Astrocyte of the spinal cord (primary cell): Measurements from ENCODE around the gene GPA33.

Experiments used
- DNase-seq: peaks from one replicate; pipeline ENCODE4 v3.0.0; 2011; ENCODE audit warnings: low read depth, low spot score
- H3K4me3 ChIP-seq: 2 replicates; pipeline ENCODE4 v1.5.1; 2011; ENCODE audit warnings: low read depth, mild to moderate bottlenecking, low read length, moderate library complexity
- in situ Hi-C: cut with HindIII; loops from 2 replicates; pipeline ENCODE4 v1.10.0; 2017; ENCODE audit warnings: low sequenced_read_pairs
- TF ChIP-seq, protein P1 (sequence below): IDR thresholded peaks from 2 replicates; pipeline ENCODE4 v1.5.1; 2012; ENCODE audit warnings: low read depth, mild to moderate bottlenecking, low read length, inconsistent platforms

GPA33 gene

GRCh38 chr1:167057241-167057688 lies 32.9 kb downstream of the GPA33 start:
- in situ Hi-C loops, result loop anchor here (25.0 kb wide), 1 partner anchor 380 kb away; no protein-coding TSS in a partner anchor
- TF ChIP-seq, protein P1, sequence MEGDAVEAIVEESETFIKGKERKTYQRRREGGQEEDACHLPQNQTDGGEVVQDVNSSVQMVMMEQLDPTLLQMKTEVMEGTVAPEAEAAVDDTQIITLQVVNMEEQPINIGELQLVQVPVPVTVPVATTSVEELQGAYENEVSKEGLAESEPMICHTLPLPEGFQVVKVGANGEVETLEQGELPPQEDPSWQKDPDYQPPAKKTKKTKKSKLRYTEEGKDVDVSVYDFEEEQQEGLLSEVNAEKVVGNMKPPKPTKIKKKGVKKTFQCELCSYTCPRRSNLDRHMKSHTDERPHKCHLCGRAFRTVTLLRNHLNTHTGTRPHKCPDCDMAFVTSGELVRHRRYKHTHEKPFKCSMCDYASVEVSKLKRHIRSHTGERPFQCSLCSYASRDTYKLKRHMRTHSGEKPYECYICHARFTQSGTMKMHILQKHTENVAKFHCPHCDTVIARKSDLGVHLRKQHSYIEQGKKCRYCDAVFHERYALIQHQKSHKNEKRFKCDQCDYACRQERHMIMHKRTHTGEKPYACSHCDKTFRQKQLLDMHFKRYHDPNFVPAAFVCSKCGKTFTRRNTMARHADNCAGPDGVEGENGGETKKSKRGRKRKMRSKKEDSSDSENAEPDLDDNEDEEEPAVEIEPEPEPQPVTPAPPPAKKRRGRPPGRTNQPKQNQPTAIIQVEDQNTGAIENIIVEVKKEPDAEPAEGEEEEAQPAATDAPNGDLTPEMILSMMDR, result peak; percentile 74
- peak; percentile 72 for DNase-seq
- H3K4me3 ChIP-seq, result no peak overlapping the region

- in situ Hi-C loops, result loop anchor here (25.0 kb wide), 1 partner anchor 381 kb away; no protein-coding TSS in a partner anchor
- H3K4me3 ChIP-seq, result no peak overlapping the region
- DNase-seq, result no peak
- TF ChIP-seq, protein P1, result no peak
Measured at GRCh38 chr1:167056529-167057231, 33.5 kb downstream of the GPA33 start.

DNA sequence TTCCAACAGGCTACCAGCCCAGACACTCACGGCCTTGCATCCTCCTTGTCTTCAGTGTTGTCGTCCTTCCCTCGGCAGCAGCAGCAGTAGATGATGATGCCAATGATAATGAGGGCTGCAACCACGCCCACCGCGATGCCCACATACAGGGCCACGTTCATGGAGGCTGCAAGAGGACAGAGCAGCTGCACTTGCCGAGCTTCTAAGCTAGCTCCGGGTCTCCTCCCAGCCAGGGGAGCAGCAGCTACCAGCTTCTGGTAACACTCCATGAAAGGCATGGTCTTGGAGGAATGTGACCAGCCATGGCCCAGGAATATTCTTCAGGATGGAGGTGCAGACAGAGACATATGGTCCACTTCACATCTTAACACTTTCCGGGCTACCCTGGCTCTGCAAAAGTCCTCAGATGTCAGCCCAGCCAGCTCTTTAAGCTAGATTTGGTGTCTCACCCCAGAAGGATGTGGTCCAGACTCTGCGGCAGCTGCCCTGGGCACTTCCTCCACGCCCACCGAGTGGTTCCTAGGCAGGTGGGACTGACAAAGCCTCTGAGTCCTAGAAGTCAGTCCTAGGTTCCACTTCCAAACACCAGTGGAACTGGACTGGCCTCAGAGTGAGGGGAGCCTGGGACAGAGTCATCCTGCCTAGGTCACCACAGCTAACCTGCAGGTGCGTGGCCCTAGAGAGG lies 35.1 kb downstream of the GPA33 start:
- no peak for DNase-seq
- TF ChIP-seq, protein P1, result no peak
- in situ Hi-C loops, result loop anchor here (25.0 kb wide), 1 partner anchor 382 kb away; no protein-coding TSS in a partner anchor
- H3K4me3 ChIP-seq, result no peak overlapping the region

GRCh38 chr1:167054531-167054930 lies 35.6 kb downstream of the GPA33 start:
- no peak overlapping the region for H3K4me3 ChIP-seq
- in situ Hi-C loops, result loop anchor here (25.0 kb wide), 1 partner anchor 383 kb away; no protein-coding TSS in a partner anchor
- DNase-seq, result no peak
- TF ChIP-seq, protein P1, result no peak

GRCh38 chr1:167052389-167052788 lies 37.8 kb downstream of the GPA33 start:
- no peak overlapping the region for H3K4me3 ChIP-seq
- in situ Hi-C loops, result loop anchor here (25.0 kb wide), 1 partner anchor 385 kb away; no protein-coding TSS in a partner anchor
- no peak for DNase-seq
- TF ChIP-seq, protein P1, result peak; percentile 56

- TF ChIP-seq, protein P1, result no peak
- H3K4me3 ChIP-seq, result no peak overlapping the region
- no peak for DNase-seq
- in situ Hi-C loops, result loop anchor here (25.0 kb wide), 1 partner anchor 385 kb away; no protein-coding TSS in a partner anchor
Measured at GRCh38 chr1:167051907-167052306, 38.3 kb downstream of the GPA33 start.
